ENCODE measurements around the gene TUBAL3.

DNA sequence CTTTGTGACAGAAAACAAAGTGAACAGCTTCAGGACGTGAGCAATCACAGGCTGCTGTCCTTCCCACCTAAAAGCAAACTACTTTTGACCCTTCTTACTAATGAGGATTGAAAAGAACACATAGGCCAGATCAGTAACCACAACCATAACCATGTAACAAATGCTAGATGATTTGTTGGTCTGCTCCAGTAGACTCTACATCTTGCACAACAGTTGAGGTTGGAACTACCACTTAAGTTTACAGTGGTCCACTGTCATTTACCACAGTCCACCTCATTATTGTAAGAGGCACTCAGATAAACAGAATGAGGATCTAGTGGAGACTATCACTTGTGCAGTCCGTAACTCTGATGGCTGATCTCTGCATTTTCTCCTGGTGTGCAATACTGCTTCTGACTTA, 35.6 kb upstream of the TUBAL3 start:
- TF ChIP-seq, protein P1, sequence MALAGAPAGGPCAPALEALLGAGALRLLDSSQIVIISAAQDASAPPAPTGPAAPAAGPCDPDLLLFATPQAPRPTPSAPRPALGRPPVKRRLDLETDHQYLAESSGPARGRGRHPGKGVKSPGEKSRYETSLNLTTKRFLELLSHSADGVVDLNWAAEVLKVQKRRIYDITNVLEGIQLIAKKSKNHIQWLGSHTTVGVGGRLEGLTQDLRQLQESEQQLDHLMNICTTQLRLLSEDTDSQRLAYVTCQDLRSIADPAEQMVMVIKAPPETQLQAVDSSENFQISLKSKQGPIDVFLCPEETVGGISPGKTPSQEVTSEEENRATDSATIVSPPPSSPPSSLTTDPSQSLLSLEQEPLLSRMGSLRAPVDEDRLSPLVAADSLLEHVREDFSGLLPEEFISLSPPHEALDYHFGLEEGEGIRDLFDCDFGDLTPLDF (CRISPR knock-in tag; IDR thresholded peaks at IDR 0.05): no peak
- TF ChIP-seq, protein P2, sequence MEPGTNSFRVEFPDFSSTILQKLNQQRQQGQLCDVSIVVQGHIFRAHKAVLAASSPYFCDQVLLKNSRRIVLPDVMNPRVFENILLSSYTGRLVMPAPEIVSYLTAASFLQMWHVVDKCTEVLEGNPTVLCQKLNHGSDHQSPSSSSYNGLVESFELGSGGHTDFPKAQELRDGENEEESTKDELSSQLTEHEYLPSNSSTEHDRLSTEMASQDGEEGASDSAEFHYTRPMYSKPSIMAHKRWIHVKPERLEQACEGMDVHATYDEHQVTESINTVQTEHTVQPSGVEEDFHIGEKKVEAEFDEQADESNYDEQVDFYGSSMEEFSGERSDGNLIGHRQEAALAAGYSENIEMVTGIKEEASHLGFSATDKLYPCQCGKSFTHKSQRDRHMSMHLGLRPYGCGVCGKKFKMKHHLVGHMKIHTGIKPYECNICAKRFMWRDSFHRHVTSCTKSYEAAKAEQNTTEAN (CRISPR knock-in tag; IDR thresholded peaks at IDR 0.05): no peak
- TF ChIP-seq SP1 (CRISPR knock-in tag; conservative IDR thresholded peaks at IDR 0.05): no peak
- TF ChIP-seq ZNF512 (CRISPR knock-in tag; IDR thresholded peaks at IDR 0.05; ENCODE audit: borderline replicate concordance): no peak
- TF ChIP-seq, protein P3, sequence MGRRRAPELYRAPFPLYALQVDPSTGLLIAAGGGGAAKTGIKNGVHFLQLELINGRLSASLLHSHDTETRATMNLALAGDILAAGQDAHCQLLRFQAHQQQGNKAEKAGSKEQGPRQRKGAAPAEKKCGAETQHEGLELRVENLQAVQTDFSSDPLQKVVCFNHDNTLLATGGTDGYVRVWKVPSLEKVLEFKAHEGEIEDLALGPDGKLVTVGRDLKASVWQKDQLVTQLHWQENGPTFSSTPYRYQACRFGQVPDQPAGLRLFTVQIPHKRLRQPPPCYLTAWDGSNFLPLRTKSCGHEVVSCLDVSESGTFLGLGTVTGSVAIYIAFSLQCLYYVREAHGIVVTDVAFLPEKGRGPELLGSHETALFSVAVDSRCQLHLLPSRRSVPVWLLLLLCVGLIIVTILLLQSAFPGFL (CRISPR knock-in tag; IDR thresholded peaks at IDR 0.05; ENCODE audit: borderline replicate concordance): no peak
- TF ChIP-seq, protein P4, sequence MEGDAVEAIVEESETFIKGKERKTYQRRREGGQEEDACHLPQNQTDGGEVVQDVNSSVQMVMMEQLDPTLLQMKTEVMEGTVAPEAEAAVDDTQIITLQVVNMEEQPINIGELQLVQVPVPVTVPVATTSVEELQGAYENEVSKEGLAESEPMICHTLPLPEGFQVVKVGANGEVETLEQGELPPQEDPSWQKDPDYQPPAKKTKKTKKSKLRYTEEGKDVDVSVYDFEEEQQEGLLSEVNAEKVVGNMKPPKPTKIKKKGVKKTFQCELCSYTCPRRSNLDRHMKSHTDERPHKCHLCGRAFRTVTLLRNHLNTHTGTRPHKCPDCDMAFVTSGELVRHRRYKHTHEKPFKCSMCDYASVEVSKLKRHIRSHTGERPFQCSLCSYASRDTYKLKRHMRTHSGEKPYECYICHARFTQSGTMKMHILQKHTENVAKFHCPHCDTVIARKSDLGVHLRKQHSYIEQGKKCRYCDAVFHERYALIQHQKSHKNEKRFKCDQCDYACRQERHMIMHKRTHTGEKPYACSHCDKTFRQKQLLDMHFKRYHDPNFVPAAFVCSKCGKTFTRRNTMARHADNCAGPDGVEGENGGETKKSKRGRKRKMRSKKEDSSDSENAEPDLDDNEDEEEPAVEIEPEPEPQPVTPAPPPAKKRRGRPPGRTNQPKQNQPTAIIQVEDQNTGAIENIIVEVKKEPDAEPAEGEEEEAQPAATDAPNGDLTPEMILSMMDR (IDR thresholded peaks at IDR 0.05): no peak
- no peak for TF ChIP-seq MAX (CRISPR knock-in tag; IDR thresholded peaks at IDR 0.05)

All from WTC11 (cell line).